Peyer's patch (tissue), 4 donors: Measurements from ENCODE around the gene SRA1. TPM values are rescaled to one million over a fixed set of nuclear protein-coding genes. Genes with fewer than 3 reads are reported as not detected.
A peak's percentile ranks its signal among the peaks of the same experiment; 100 is the strongest.

ENCODE experiments used
- DNase-seq, 3 donors: peaks; one replicate each; pipeline ENCODE4 v3.0.0-alpha.2; 2017 to 2019
- H3K27ac ChIP-seq, 4 donors: fragments of 200-600 bp; sonication (generic); one replicate each; pipeline ENCODE4 v1.5.1; 2016 to 2019
- H3K27me3 ChIP-seq, 2 donors: fragments of 200-600 bp; sonication (generic); one replicate each; pipeline ENCODE4 v1.5.1; 2019
- H3K36me3 ChIP-seq, 3 donors: fragments of 200-600 bp; sonication (generic); one replicate each; pipeline ENCODE4 v1.5.1; 2016 to 2019
- H3K4me1 ChIP-seq, 4 donors: fragments of 200-600 bp; sonication (generic); one replicate each; pipeline ENCODE4 v1.5.1; 2016 to 2019
- H3K4me3 ChIP-seq, 4 donors: fragments of 200-600 bp; sonication (generic); 1 replicate in 3 of 4; 2 replicates in 1 of 4; pipeline ENCODE4 v1.5.1; 2016 to 2019; ENCODE audit warnings: mild to moderate bottlenecking in 1 of 4
- H3K9me3 ChIP-seq, 4 donors: fragments of 200-600 bp; sonication (generic); one replicate each; pipeline ENCODE4 v1.5.1; 2016 to 2019; ENCODE audit warnings: mild to moderate bottlenecking in 1 of 4
- CTCF ChIP-seq, 6 experiments: fragments of 450-650 bp in 4 of 6; fragments of 200-600 bp in 2 of 6; sonication (generic) in 1 of 6; IDR thresholded peaks; one replicate each; pipeline ENCODE4 v1.5.1; 2017 to 2019; ENCODE audit warnings: antibody characterized with exemption in 6 of 6, mild to moderate bottlenecking in 3 of 6, moderate library complexity in 1 of 6
- POLR2A ChIP-seq, 2 donors: fragments of 450-650 bp; IDR thresholded peaks; one replicate each; pipeline ENCODE4 v1.5.1; 2017; ENCODE audit warnings: antibody characterized with exemption in 2 of 2, mild to moderate bottlenecking in 2 of 2, moderate library complexity in 2 of 2
- total RNA-seq, 4 donors: library from RNA; depleted of rRNA; stranded (reverse); fragments of >200 nt; gene quantifications; one replicate each; pipeline ENCODE4 v1.1.0, GENCODE V29; 2016

The SRA1 gene
- total RNA-seq, 4 donors from 2014 or later = 19.8 to 38.6 (median 27.5) TPM

- DNase-seq = peak in 1 of 3 donors; percentile 9
- TF ChIP-seq POLR2A (IDR thresholded peaks at IDR 0.05) = no peak
- TF ChIP-seq CTCF (IDR thresholded peaks at IDR 0.05) = no peak
- no peaks in the 10 kb centered on the region for H3K9me3 ChIP-seq
Observed at GRCh38 chr5:140560227-140560626, 3.0 kb upstream of the SRA1 start.

DNA sequence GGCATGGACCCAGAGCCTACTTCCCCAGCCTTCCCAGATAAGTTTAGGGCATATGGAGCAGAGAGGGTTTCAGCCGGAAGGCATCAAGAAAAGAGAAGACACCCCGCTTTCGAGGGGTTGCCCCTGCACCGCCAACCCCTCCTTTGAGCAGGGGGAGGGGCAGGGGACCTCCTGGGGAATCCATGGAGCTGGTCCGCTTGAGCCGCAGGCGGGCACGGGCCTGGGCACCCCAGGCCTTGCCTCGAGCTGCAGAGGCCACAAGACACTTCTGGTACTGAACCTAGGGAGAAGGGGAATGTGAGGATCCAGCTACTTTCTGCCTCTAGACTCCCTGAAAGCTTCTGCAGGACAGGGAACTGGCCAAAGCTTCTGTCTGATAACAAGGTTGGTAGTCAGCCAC lies 1.3 kb upstream of the SRA1 start:
- H3K27me3 ChIP-seq = no peaks in the 10 kb centered on the region
- no peak for DNase-seq
- H3K27ac ChIP-seq = no peak overlapping the region
- TF ChIP-seq CTCF (IDR thresholded peaks at IDR 0.05) = no peak
- TF ChIP-seq POLR2A (IDR thresholded peaks at IDR 0.05) = no peak
- no peaks in the 10 kb centered on the region for H3K9me3 ChIP-seq
- H3K4me1 ChIP-seq = peaks cover 0 to 23% (median 9%) of the 10 kb centered on the region in 4 donors
- no peak overlapping the region for H3K4me3 ChIP-seq
- peaks cover 0 to 16% (median 0%) of the 10 kb centered on the region in 3 donors for H3K36me3 ChIP-seq

More at GRCh38 chr5:140560227-140560626, 3.0 kb upstream of the SRA1 start:
- H3K36me3 ChIP-seq = peaks cover 0 to 16% (median 0%) of the 10 kb centered on the region in 3 donors
- H3K27me3 ChIP-seq = no peaks in the 10 kb centered on the region
- no peak overlapping the region for H3K27ac ChIP-seq
- H3K4me3 ChIP-seq = no peak overlapping the region
- H3K4me1 ChIP-seq = peaks cover 0 to 24% (median 11%) of the 10 kb centered on the region in 4 donors

- Histone ChIP-seq H3K36me3 (peaks cover 0 to 22% (median 0%) of the 10 kb centered on the region in 3 donors), H3K27me3 (no peaks in the 10 kb centered on the region), H3K4me1 (peaks cover 0 to 17% (median 6%) of the 10 kb centered on the region in 4 donors), H3K9me3 (no peaks in the 10 kb centered on the region), H3K4me3 (no peak overlapping the region), H3K27ac (peak overlapping the region; percentile 84 to 92 (median 90))
- no peak for TF ChIP-seq POLR2A (IDR thresholded peaks at IDR 0.05)
- no peak for TF ChIP-seq CTCF (IDR thresholded peaks at IDR 0.05)
- DNase-seq = peak in 1 of 3 donors; percentile 11
Observed at GRCh38 chr5:140557965-140558364, 692 bp upstream of the SRA1 start.

DNA sequence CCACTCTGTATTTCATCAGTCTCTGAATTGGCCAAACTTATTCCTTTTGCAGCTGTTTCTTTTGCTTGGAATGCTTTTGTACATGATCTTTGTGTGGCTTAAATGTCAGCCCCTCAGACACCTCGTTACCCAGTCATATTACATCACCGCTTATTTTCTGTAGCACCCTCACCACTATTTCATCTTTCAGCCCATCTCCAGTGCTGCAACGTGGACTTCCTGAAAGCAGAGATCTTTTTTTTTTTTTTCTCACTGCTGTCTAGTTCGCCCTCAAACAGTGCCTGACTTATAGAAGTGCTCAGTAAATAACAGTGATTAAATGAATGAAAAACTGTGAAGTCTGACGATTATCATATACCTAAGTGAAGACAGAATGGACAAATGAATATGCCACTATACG lies 835 bp downstream of the SRA1 start:
- Histone ChIP-seq H3K4me1 (peaks cover 0 to 16% (median 6%) of the 10 kb centered on the region in 4 donors), H3K9me3 (no peaks in the 10 kb centered on the region), H3K27me3 (no peaks in the 10 kb centered on the region), H3K4me3 (peak overlapping the region; percentile 66 to 96 (median 80)), H3K27ac (peak overlapping the region in 3 of 4 donors; percentile 84 to 92 (median 88)), H3K36me3 (peaks cover 0 to 29% (median 0%) of the 10 kb centered on the region in 3 donors)
- no peak for DNase-seq
- no peak for TF ChIP-seq POLR2A (IDR thresholded peaks at IDR 0.05)
- no peak for TF ChIP-seq CTCF (IDR thresholded peaks at IDR 0.05)

GRCh38 chr5:140555747-140556312 lies 1.4 kb downstream of the SRA1 start:
- H3K4me1 ChIP-seq = peaks cover 0 to 16% (median 6%) of the 10 kb centered on the region in 4 donors
- peaks cover 0 to 29% (median 0%) of the 10 kb centered on the region in 3 donors for H3K36me3 ChIP-seq
- DNase-seq = no peak
- H3K27me3 ChIP-seq = no peaks in the 10 kb centered on the region
- no peak overlapping the region for H3K27ac ChIP-seq
- TF ChIP-seq POLR2A (IDR thresholded peaks at IDR 0.05) (no peak), CTCF (IDR thresholded peaks at IDR 0.05) (no peak)
- H3K4me3 ChIP-seq = peak overlapping the region in 2 of 4 donors; percentile 84 to 96
- H3K9me3 ChIP-seq = no peaks in the 10 kb centered on the region
